HUES48 (cell line): Measurements from ENCODE around the gene GFAP.

Source experiments
- H3K27ac ChIP-seq: one replicate; pipeline ENCODE4 v1.7.0; 2013; ENCODE audit warnings: low read depth, low read length, inconsistent platforms
- H3K27me3 ChIP-seq: 2 replicates; pipeline ENCODE4 v1.6.1; 2013; ENCODE audit warnings: mild to moderate bottlenecking, low read length; ENCODE audit not compliant: control insufficient read depth, insufficient read depth
- H3K36me3 ChIP-seq: 2 replicates; pipeline ENCODE4 v1.6.1; 2013; ENCODE audit warnings: low read length; ENCODE audit not compliant: control insufficient read depth, insufficient read depth
- H3K4me1 ChIP-seq: 2 replicates; pipeline ENCODE4 v1.6.1; 2013; ENCODE audit warnings: mild to moderate bottlenecking, low read length; ENCODE audit not compliant: control insufficient read depth, insufficient read depth
- H3K4me3 ChIP-seq: 2 replicates; pipeline ENCODE4 v1.5.1; 2013; ENCODE audit warnings: mild to moderate bottlenecking, low read depth, low read length
- H3K9ac ChIP-seq: 2 replicates; pipeline ENCODE4 v1.6.1; 2013; ENCODE audit warnings: mild to moderate bottlenecking, low read depth, low read length, moderate library complexity
- H3K9me3 ChIP-seq: 2 replicates; pipeline ENCODE4 v1.6.1; 2013; ENCODE audit warnings: low read length; ENCODE audit not compliant: control insufficient read depth, insufficient read depth

Gene GFAP

DNA sequence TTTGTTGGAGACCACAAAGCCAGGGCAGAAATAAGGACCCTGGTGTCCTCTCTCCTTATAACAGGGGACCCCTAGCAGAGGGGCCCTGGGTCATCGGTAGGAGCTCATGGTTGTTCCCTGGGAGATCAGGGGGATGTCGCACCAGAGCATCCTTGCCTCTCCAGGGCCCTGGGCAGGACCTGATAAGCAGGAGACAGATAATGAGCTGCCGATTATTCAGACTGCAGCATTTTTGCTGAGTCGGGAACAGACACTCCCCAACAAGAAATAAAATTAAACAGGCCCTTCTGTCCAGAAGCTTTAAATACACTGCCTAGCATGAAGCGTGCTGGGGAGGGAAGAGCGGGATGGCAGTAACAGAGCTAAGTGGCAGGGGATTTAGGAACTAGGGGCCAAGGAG, 15.4 kb upstream of the GFAP start:
- Histone ChIP-seq H3K4me3 (no peak overlapping the region), H3K27me3 (no peaks in the 10 kb centered on the region), H3K9me3 (no peaks in the 10 kb centered on the region), H3K27ac (no peak overlapping the region), H3K4me1 (no peaks in the 10 kb centered on the region), H3K9ac (no peak overlapping the region), H3K36me3 (peaks cover 99% of the 10 kb centered on the region)

DNA sequence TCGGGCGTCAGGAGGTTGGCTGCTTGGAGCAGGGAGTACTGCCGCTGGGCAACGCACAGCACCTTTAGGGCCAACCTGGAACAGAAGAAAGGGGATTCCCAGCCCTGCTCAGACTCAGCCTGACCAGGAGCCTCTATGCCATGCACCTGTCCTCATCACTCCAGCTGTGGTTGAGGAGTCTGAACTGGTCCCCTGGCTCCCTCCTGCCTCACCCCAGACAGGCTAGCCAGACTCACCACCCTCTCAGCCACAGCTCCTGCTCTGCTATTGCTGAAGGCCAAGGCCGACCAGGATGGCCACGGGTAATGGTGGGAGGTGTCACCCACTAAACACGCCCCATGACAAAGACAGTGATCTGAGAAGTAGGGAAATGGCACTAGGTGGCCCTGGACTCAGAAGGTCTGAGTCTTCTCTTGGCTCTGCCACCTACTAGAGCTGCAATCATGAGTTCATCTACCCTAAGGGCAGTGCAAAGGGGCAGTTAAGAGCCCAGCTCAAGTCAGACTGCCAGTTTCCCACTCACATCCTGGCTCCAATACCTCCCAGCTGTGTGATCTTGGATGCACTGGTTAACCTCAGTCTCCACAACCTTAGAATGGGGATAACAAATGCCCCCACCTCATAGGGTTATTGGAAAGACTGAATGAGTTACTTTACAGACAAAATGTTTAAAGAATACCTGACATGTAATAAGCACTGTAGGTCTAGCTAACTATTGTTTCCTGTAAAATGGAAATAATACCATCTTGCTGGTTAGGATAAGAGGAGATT, 13.8 kb upstream of the GFAP start:
- no peak overlapping the region for H3K4me3 ChIP-seq
- H3K27me3 ChIP-seq, result no peaks in the 10 kb centered on the region
- no peak overlapping the region for H3K9ac ChIP-seq
- H3K9me3 ChIP-seq, result no peaks in the 10 kb centered on the region
- no peaks in the 10 kb centered on the region for H3K4me1 ChIP-seq
- no peak overlapping the region for H3K27ac ChIP-seq
- H3K36me3 ChIP-seq, result peaks cover 86% of the 10 kb centered on the region

DNA sequence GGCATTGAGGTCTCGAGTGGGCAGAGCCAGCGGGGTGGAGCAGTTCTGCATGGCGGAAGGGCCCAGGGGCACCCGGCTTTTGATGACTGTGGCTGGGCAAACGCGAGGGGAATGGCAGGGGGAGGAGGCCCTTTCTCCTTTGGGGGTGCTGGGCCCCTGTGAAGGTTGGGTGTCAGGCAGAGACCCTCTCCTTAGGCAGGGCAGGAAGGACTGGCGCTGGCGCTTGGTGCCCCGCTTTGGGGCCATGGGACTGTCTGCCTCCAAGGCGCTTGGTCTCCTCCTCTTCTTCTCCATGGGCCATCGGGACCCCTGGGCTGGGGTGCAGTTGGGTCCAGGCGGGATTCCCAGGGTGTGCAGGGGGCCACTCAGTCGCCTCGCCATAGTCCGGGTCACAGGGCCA, 12.8 kb upstream of the GFAP start:
- no peaks in the 10 kb centered on the region for H3K9me3 ChIP-seq
- H3K36me3 ChIP-seq, result peaks cover 76% of the 10 kb centered on the region
- H3K4me1 ChIP-seq, result no peaks in the 10 kb centered on the region
- no peak overlapping the region for H3K4me3 ChIP-seq
- no peak overlapping the region for H3K27ac ChIP-seq
- no peaks in the 10 kb centered on the region for H3K27me3 ChIP-seq
- H3K9ac ChIP-seq, result no peak overlapping the region

DNA sequence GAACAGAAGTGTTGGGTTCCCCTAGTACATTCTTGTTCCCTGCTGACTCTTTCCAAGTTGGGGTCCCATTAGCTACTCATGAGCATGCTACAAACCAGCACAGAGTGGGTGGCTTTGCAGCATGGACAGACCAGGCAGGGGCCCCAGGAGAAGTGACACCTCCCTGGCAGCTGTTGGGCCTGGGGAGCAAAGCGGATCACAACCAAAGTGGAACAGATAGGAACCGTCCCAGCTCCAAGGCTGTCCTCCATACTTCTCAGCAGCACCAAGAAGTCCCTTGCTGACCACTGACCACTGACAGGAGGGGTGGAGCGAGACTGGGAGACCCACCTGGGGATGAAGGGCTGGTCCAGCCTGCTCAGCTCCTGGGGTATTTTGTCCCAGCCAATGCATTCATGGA, 12.4 kb upstream of the GFAP start:
- Histone ChIP-seq H3K36me3 (peaks cover 72% of the 10 kb centered on the region), H3K27me3 (no peaks in the 10 kb centered on the region), H3K27ac (no peak overlapping the region), H3K4me1 (no peaks in the 10 kb centered on the region), H3K9ac (no peak overlapping the region), H3K4me3 (no peak overlapping the region), H3K9me3 (no peaks in the 10 kb centered on the region)

DNA sequence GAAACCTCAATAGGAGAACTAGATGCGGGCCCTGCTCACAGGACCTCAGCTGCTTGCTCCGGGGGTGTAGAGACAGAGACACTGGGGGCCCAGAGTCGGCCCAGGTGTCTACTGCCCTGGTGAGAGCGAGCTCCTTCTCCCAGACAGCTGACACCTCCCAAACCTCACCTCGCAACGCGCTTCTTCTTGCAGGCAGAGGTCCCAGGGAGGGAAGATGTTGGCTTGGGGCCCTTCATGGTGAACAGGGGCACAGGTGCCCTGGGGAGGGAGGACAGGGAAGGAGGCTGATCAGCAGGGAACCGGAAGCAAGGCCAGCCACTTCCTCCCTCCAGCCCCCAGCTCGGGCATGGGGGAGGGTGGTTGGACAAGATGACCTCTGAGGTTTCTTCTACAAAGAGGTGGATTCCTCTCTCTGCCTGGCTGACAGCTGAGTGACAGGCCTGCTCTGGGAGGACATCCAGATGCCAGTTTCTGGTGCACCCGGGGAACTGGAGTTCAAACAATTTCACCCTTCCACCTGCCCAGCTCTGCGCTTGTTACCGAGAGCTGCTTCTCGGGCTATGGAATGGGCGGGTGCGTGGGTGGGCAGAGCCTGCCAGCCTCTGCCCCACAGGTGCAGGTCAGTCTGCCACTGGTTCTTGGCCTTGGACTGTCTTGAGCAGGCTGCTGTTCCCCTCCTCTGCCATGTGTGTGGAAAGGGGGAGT, 11.7 kb upstream of the GFAP start:
- Histone ChIP-seq H3K27ac (no peak overlapping the region), H3K36me3 (peaks cover 65% of the 10 kb centered on the region), H3K4me1 (no peaks in the 10 kb centered on the region)

DNA sequence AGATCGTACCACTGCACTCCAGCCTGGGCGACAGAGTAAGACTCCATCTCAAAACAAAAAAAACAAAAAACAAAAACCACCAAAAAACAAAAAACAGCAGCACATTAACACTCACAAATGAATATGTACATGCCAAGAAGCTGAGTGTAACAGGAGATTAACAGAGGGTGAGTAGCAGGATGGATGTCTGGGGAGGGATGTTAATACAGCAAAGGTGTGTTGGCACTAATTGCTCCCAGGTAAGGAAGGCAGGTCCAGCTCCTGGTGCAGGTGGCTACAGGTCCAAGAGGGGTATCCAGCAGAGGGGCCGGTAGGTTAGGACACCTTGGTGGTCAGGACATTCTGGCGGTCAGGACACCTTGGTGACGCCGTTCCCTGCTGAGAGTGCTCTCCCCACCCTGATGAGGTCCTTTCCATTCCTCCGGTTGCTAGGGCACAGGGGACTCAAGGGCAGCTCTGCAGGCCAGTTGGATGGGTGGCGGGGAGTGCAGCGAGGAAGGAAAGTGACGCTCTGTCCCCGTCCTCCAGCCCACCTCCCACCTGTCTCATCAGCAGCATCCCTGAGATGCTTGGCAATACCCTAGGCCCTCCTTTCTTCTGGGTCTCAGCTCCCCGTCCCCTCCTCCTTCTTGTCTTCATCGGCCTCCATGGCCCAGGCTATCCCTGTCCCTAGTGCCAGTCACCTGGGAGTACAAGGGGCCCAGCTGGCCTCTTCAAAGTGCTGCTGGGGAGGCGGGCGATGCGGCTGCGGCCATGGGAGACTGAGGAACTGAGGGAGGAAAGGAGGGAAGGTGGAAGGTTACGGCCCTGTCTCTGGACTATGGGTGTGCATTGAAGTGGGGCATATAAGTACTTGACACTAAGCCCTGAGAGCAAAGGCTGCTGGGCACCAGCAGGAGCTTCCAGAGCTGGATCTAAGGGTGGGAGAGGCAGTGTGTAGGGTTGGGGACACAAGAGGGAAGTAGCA, 10.7 kb upstream of the GFAP start:
- H3K27ac ChIP-seq, result no peak overlapping the region

More for the DNA sequence above, 11.7 kb upstream of the GFAP start:
- no peak overlapping the region for H3K9ac ChIP-seq
- H3K4me3 ChIP-seq, result no peak overlapping the region
- no peaks in the 10 kb centered on the region for H3K27me3 ChIP-seq
- no peaks in the 10 kb centered on the region for H3K9me3 ChIP-seq

DNA sequence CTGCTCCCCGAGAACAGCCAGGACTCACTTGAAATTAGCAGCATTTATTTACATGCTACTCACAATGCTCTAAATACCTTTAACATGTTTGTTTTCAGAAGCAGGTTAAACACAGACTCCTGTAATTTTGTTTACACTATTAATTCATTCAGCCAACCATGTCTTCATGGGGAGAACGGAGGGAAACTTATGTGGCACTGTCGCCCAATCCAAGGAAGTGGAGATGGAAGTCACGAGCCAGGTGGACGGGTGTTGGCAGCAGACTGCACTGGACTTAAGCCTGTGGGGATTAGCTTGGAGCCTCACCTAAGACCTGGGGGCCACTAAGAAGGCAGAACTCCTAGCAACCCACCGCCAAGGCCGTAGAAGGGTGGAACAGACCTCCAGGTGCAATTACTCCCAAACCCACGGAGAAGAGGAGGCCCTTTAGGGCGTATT, 8.8 kb upstream of the GFAP start:
- peaks cover 36% of the 10 kb centered on the region for H3K36me3 ChIP-seq
- no peak overlapping the region for H3K9ac ChIP-seq
- no peak overlapping the region for H3K4me3 ChIP-seq
- H3K27ac ChIP-seq, result no peak overlapping the region
- no peaks in the 10 kb centered on the region for H3K27me3 ChIP-seq
- H3K4me1 ChIP-seq, result peaks cover 11% of the 10 kb centered on the region
- H3K9me3 ChIP-seq, result no peaks in the 10 kb centered on the region

More for the DNA sequence above, 10.7 kb upstream of the GFAP start:
- H3K4me3 ChIP-seq, result no peak overlapping the region
- no peaks in the 10 kb centered on the region for H3K27me3 ChIP-seq
- H3K9ac ChIP-seq, result no peak overlapping the region
- H3K36me3 ChIP-seq, result peaks cover 55% of the 10 kb centered on the region
- peaks cover 5% of the 10 kb centered on the region for H3K4me1 ChIP-seq
- H3K9me3 ChIP-seq, result no peaks in the 10 kb centered on the region

DNA sequence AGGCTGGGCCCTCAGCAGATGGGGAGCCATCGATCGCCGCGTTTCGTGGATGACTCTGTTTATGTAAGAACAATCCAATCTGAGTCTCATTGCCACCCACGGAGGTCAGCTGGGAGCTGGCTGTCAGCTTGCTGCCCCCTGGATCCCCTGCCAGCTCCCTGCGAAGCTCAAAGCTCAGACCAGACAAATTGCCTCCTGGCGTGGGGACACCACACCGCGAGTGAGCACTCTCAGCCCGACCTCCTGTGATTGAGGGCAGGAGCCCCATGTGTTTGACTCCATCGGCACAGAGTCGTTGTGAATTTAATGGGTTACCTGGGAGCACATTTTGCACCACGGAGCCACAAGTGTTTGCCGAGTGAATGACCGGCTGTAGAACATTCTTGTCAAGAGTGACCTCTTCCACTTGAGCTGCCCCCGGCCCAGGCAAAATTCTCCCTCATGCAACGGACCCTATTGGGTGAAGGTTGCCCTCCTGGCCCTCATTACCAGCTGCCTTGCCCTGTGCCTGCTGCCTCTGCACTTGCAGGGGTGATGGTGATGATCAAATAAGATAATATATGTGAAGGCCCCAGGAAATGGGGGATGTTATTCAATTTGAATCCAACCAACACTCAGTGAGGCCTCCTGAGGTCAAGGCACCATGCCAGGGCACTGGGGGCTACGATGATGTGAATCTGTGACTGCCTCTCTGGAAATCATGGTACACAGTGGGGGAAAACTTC, 7.6 kb upstream of the GFAP start:
- Histone ChIP-seq H3K36me3 (peaks cover 24% of the 10 kb centered on the region), H3K4me3 (no peak overlapping the region), H3K4me1 (peaks cover 11% of the 10 kb centered on the region), H3K9me3 (no peaks in the 10 kb centered on the region), H3K9ac (no peak overlapping the region), H3K27me3 (no peaks in the 10 kb centered on the region), H3K27ac (no peak overlapping the region)

DNA sequence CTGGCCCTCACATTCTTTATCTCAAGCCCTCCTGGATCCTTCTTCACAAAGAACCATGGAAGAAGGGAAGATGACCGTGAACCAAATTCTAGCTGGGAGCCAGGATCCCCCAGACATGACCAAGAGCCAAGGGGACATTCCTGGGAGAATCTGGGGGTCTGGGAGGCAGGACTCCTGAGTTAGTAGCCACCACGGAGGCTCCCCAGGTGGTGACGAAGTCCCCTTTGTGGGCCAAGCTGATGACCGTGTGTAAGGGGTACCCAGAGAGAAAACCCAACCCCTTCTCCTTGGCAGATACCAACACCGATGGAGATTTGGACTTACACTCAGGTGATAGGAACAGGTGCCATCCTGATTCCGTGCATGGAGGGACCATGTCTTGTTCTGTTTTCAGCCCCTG, 6.8 kb upstream of the GFAP start:
- Histone ChIP-seq H3K9me3 (no peaks in the 10 kb centered on the region), H3K9ac (no peak overlapping the region), H3K27me3 (no peaks in the 10 kb centered on the region)

DNA sequence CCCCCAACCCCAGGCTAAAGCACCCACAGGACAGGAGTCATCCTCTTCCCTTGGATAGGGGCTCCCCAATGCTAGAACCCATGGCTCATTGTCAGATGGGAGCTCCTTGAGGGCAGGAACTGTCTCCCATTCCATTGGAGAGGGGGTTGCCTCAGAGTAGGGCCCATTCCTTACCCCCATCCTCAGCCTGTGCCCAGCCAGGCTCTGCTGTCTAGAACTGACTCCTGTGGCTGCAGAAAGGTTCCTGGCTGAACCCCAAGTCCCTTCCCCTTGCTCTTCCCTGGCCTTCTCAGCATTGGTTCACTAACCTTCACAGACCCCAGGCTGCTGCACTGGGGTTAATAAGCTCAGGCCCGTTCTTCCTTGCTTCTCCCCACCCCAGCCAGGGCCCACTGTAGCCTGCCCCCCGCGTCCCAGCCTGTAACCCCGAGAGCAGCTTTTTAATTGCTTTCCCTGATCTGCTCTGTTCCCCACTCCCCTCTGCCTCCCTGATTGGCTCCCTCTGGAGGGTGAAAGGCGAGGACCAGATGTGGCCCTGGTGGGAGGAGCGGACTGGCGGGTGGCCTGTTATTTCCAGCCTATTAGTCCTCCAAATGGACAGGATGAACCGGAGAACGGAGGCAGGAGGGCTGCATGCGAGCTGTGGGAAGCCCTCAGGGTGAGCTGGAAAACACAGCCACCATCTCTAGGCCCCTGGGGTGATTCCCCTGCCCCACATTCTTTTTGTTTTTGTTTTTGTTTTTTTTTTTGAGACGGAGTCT, 6.0 kb upstream of the GFAP start:
- Histone ChIP-seq H3K36me3 (peaks cover 8% of the 10 kb centered on the region), H3K9me3 (no peaks in the 10 kb centered on the region), H3K4me3 (no peak overlapping the region), H3K27me3 (no peaks in the 10 kb centered on the region), H3K4me1 (peaks cover 11% of the 10 kb centered on the region), H3K27ac (no peak overlapping the region), H3K9ac (no peak overlapping the region)

More for the DNA sequence above, 6.8 kb upstream of the GFAP start:
- Histone ChIP-seq H3K4me1 (peaks cover 11% of the 10 kb centered on the region), H3K27ac (no peak overlapping the region), H3K36me3 (peaks cover 16% of the 10 kb centered on the region), H3K4me3 (no peak overlapping the region)
